Kidney glomerular epithelial cell (primary cell): ENCODE measurements around the gene GKN1.
"Not testable (repeated sequence)": the region's sequence is repeated elsewhere in the genome, so short reads cannot be mapped to it uniquely, and the experiment has no call there.

Experiments
- DNase-seq: peaks from one replicate; lab custom pipeline; 2025; lab: John Stamatoyannopoulos, UW

The GKN1 gene, protein sequence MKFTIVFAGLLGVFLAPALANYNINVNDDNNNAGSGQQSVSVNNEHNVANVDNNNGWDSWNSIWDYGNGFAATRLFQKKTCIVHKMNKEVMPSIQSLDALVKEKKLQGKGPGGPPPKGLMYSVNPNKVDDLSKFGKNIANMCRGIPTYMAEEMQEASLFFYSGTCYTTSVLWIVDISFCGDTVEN

DNA sequence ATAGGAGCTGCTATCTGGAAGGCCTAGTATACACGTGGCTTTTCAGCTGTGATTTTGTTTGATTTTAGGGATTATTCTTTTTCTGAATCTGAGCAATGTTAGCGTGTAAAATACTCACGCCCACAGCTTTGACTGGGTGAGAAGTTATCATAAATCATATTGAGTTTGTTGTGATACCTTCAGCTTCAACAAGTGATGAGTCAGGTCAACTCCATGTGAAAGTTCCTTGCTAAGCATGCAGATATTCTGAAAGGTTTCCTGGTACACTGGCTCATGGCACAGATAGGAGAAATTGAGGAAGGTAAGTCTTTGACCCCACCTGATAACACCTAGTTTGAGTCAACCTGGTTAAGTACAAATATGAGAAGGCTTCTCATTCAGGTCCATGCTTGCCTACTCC is at the start of gene GKN1:
TSS of gene GKN1 (plus strand) at position 386 of the 400 bp plus-strand sequence. CDS start 42 bp downstream, outside the sequence.
- no peak for DNase-seq

DNA sequence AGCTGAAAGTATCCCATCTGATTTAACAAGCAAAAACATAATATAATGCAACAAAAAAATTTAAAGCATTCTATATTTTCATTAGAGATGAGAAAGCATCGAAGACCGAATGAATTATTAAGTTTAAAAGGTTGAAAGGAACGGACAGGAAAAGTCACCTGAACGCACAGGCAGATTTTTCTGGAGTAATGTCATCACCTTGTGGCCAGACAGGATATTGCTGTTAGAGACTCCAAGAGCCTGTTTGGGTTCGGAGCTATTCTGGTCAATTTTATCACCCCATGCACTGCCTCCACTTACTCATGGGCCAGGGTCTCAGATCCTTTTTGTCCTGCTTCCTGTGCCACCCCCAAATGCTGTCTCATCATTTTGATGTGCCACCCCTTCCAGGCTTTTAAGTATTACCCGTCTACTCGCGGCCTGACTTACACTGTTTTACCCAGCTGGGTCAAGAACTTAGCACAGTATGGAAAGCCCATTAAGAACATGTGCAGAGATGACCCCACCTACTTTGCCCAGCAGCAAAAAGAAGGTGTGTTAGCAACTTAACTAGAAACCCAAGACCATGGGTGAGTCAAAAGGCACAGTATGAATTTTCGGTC is 49.0 kb upstream of the GKN1 start:
- peak; percentile 46 for DNase-seq

DNA sequence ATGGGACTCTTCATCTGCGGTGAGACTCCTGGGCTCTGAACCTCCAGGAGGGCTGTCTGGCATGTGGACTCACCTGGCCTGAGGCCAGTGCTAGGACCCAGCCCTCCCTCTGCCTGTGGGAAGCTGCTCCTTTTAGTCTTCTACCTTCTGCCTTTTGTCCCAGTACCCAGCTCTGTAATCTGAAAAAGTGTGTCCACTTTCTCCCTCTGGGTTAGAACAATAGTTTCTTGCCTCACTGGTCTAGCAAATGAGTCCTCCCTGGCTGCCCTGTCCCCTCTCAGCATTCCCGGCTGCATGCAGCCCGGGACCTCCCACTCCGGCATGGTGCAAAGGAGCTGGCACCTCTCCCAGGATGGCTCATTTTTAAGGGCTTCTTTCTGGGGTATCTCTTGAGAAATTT is 47.6 kb upstream of the GKN1 start:
- peak; percentile 55 for DNase-seq

- DNase-seq = no peak
These were observed 43.2 kb upstream of the GKN1 start for GRCh38 chr2:68931149-68931711.

DNA sequence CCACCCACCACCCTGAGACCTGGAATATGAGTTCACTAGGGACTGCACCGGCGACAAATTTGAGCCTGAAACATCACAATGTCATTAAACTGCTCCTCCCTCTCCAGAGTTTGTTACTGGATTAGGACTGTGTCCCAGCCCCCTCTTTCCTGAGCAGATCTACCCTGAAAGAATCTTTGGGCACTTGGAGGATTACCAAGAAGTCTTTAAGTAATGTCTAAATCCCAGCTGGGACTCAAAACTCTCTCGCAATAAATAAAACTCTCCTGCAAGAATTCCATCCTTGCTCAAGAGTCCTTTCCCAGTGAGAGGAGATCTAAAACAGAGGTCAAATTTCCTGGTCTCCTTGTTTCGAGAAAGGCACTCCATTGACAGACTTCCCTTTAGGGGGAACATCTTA is 42.6 kb upstream of the GKN1 start:
- no peak for DNase-seq

GRCh38 chr2:68932402-68932801 is 42.0 kb upstream of the GKN1 start:
- no peak for DNase-seq

DNA sequence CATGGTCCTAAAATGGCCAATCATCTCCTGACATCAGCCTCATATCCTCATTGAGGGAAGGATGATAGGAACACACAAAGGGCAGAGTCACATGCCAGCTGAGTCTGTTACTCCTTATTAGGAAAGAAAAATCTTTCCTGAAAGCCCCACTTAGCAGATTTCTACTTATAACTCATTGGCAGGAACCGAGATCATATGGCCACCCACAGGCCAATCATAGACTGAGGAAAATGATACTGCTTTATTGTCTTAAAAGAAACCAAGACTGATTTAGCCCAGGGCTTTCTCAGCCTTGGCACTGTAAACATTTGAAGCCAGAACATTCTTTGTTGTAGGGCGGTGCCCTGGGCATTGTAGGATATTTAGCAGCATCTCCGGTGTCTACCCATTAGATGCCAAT is 40.4 kb upstream of the GKN1 start:
- no peak for DNase-seq

DNA sequence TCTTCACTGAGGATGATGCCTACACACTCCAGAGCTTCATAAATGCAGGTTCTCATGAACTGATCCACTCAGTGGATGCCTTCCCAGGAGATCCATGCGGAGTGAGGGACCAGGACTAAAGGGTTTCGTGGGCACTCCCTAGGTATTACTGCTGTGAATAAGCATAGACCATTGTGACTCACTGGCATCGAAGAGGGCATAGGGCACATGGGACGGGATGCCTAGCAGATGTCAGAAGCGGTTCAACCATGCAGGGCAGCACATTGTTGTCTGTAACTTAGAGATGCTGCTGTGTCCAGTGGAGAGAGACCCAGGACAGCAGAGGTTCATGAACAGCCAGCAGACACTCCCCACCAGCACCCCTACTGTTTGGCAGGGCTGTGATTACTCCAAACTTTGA is 39.0 kb upstream of the GKN1 start:
- DNase-seq = no peak

DNA sequence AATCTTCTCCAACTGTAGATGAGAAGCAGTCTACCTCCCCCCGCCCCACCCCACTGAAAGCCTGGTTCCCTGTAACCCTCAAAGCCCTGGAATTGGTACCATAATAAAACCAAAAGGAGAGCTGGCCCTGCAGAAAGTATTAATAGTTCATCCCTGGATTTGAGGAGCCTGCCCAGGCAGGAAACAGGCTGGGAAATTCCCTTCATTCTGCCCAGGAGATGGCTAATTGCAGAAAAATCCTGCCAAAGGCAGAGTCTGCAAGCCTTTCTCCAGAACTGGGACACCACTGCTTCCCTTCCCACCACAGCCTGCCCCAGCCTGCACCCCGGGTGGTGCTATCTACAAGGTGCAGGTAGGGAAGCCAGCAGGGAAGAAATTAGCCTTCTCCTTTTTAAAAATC is 38.0 kb upstream of the GKN1 start:
- peak; percentile 54 for DNase-seq

GRCh38 chr2:68936889-68937288 is 37.5 kb upstream of the GKN1 start:
- peak; percentile 3 for DNase-seq

- DNase-seq = no peak
These were observed 36.9 kb upstream of the GKN1 start for GRCh38 chr2:68937346-68938055.

DNA sequence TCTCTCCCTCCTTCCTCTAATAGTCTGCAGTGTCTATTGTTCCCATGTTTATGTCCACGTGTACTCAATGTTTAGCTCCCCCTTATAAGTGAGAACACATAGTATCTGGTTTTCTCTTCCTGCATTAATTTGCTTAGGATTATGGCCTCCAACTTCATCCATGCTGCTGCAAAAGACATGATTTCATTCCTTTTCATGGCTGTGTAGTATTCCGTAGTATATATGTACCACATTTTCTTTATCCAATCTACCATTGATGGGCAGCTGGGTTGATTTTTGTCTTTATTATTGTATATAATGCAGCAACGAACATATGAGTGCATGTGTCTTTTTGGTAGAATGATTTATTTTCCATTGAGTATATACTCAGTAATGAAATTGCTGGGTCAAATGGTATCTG is 35.5 kb upstream of the GKN1 start:
- DNase-seq = no peak

DNA sequence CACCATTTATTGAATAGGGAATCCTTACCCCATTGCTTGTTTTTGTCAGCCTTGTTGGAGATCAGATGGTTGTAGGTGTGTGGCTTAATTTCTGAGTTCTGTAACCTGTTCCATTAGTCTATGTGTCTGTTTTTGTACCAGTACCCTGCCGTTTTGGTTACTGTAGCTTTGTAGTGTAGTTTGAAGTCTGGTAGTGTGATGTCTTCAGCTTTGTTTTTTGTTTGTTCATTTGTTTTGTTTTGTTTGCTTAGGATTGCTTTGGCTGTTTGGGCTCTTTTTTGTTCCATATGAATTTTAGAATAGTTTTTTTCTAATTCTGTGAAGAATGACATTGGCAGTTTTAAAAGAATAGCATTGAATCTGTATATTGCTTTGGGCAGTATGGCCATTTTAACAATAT is 34.5 kb upstream of the GKN1 start:
- no peak for DNase-seq

DNA sequence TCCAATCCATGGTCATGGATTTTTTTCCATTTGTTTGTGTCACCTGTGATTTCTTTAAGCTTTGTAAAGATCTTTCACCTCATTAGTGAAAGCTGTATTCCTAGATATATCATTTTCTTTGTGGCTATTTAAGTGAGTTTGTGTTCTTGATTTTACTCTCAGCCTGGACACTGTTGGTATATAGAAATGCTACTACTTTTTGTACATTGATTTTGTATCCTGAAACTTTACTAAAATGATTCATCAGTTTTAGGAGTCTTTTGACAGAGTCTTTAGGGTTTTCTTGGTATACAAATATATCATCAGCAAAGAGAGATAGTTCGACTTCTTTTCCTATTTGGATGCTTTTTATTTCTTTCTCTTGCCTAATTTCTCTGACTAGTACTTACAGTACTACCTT is 34.1 kb upstream of the GKN1 start:
- no peak for DNase-seq

GRCh38 chr2:68942827-68943226 is 31.6 kb upstream of the GKN1 start:
- no peak for DNase-seq

DNA sequence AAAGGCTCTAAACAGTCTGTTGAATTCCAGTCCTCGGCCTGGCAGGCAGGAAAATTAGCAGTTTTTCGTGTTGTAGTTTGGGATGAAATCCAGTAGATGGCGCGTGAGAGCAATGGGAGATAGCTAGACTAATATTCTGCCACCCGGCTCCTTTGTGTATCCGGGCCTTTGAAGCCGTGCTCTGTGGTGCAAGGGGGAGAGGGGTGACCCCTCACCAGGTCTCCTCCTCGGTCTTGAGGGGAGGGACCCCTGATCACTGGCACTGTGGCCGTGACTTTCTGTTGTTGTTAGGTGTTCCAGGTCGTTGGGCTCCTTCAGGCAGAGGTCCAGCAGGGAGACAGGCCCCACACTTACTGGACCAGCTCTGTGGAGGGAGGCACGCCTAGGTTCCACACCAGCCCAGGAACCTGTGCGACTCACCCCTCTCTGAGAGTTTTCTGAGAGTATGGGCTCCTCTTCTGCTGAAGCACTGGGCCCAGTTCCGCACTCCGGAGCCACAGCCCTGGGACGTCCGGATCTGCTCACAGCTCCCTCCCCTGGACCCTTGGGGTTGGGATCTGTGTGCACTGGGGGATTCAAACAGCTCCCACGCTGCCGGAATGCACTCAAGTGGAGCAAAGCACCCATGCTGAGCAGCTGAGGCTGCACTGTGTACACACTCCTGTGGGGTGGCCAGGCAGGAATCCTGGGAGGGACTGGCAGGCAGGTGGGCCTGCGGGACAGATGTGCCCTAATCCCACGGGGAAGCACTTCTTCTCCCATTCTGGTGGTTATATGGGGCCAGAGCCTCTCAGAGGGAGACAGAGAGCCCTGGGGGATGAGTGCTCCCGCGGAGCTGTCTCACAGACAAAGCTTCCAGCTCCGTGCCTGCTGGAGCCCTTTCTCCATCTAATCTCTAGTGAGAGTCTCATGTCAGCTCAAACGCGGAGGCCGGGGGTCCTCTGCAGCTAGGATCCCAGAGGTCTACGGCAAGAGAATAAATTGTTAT is 30.6 kb upstream of the GKN1 start:
- peak; percentile 86 for DNase-seq

- no peak for DNase-seq
These were observed 28.3 kb upstream of the GKN1 start for GRCh38 chr2:68946117-68946516.

- DNase-seq = no peak
These were observed 25.7 kb upstream of the GKN1 start for GRCh38 chr2:68948710-68949109.

DNA sequence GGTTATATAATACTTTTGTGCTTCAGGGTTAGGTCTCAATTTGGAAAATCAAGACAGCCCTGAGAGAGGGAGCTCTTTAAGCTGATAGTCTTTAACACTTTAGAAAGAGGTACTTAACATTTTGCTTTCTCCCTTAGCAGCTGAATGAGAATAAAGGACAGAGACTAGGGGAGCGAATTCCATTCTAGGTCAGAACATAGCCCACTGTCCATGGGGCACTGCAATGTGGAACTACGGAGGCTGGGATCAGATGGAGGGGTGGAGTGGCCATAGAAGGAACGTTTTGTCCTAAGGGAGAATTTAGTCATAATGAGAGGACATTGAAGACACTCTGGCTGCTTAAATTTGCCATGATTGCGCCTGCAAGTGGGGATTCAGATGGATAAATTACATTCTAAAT is 22.5 kb upstream of the GKN1 start:
- DNase-seq = no peak

GRCh38 chr2:68952887-68953521 is 21.4 kb upstream of the GKN1 start, which contains the start of gene GKN2:
TSS of gene GKN2 (minus strand) at chr2:68952893. CDS start at chr2:68952861, 32 bp downstream.
- no peak for DNase-seq

- DNase-seq = not testable (repeated sequence)
These were observed 19.0 kb upstream of the GKN1 start for GRCh38 chr2:68955432-68955831.
